ENCODE measurements around the gene ZMYND15. TPM values are rescaled to one million over a fixed set of nuclear protein-coding genes. Genes with fewer than 3 reads are reported as not detected.
"Not testable (repeated sequence)": the region's sequence is repeated elsewhere in the genome, so short reads cannot be mapped to it uniquely, and the experiment has no call there.

Gene ZMYND15, protein sequence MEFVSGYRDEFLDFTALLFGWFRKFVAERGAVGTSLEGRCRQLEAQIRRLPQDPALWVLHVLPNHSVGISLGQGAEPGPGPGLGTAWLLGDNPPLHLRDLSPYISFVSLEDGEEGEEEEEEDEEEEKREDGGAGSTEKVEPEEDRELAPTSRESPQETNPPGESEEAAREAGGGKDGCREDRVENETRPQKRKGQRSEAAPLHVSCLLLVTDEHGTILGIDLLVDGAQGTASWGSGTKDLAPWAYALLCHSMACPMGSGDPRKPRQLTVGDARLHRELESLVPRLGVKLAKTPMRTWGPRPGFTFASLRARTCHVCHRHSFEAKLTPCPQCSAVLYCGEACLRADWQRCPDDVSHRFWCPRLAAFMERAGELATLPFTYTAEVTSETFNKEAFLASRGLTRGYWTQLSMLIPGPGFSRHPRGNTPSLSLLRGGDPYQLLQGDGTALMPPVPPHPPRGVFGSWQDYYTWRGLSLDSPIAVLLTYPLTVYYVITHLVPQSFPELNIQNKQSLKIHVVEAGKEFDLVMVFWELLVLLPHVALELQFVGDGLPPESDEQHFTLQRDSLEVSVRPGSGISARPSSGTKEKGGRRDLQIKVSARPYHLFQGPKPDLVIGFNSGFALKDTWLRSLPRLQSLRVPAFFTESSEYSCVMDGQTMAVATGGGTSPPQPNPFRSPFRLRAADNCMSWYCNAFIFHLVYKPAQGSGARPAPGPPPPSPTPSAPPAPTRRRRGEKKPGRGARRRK
- total RNA-seq (2014; rRNA removed; shearing (Covaris generic); ENCODE audit: low replicate concordance) = 0.30 and 0.33 TPM in 2 replicates

GRCh38 chr17:4739122-4740024 lies at the start of gene ZMYND15, which contains the start of gene CXCL16:
ZMYND15 (plus strand) TSS chr17:4739833; CDS start chr17:4740549, 716 bp downstream.
CXCL16 (minus strand) TSS chr17:4739928; CDS start chr17:4739339, 589 bp downstream.
- H3K9me3 ChIP-seq = no peaks in the 10 kb centered on the region
- H3K4me3 ChIP-seq = peak within 1 kb of the TSS; percentile 58
- DNase-seq = peak; percentile 56
- H3K27me3 ChIP-seq = no peaks in the 10 kb centered on the region
- H3K36me3 ChIP-seq = no peaks in the 10 kb centered on the region

DNA sequence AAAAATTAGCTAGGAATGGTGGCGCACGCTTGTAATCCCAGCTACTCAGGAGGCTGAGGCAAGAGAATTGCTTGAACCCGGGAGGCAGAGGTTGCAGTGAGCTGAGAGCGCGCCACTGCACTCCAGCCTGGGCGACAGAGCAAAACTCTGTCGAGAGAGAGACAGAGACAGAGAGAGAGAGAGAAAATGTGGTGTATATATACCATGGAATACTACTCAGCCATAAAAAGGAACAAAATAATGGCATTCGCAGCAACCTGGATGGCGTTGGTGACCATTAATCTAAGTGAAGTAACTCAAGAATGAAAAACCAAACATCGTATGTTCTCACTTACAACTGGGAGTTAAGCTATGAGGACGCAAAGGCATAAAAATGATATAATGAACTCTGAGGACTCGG lies 49.8 kb upstream of the ZMYND15 start:
- not testable (repeated sequence) for H3K9me3 ChIP-seq, H3K4me3 ChIP-seq, DNase-seq, H3K27me3 ChIP-seq
- peaks cover 19% of the 10 kb centered on the region for H3K36me3 ChIP-seq

DNA sequence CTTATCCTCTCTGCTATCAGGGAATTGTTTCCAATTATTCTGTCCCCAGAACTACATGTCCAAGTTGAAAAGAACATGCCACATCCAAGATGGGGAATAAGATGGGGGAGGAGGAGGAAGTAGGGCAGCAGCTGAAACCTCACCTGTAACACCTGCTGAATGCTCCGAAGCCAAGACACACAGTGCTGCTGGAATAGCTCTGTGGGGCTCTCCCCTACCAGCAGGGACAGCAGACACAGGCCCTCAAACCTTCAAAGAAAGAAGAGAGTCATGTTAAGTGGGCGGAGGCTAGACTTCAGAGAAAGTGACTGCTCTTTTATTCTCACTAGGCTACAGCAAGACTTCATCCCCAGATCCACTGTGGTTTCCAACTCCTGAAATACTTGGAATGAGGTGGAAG lies 48.9 kb upstream of the ZMYND15 start:
- Histone ChIP-seq H3K9me3 (no peaks in the 10 kb centered on the region), H3K36me3 (peaks cover 19% of the 10 kb centered on the region), H3K27me3 (no peaks in the 10 kb centered on the region), H3K4me3 (no peak overlapping the region)
- DNase-seq = no peak

DNA sequence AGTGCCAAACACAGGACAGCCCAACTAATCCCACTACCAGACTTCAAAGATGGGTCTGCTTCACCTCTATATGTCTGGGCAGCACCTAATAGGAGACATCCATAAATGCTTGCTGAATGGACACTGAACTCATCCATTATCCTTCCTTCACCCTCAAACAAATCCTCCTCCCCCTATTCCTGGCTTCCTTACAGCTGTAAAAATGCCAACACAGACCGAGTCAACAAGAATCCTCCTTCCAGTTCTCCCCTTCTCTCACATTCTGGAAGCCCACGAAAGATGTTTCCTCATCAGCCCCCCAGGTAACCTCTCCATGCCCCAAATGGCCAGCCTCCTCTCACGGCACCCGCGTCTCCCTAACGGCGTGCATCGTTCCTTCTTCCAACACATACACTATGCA lies 47.9 kb upstream of the ZMYND15 start:
- Histone ChIP-seq H3K36me3 (peaks cover 24% of the 10 kb centered on the region), H3K9me3 (no peaks in the 10 kb centered on the region), H3K4me3 (no peak overlapping the region), H3K27me3 (no peaks in the 10 kb centered on the region)
- no peak for DNase-seq

GRCh38 chr17:4693416-4693815 lies 46.2 kb upstream of the ZMYND15 start:
- Histone ChIP-seq H3K27me3 (no peaks in the 10 kb centered on the region), H3K36me3 (peaks cover 21% of the 10 kb centered on the region)

DNA sequence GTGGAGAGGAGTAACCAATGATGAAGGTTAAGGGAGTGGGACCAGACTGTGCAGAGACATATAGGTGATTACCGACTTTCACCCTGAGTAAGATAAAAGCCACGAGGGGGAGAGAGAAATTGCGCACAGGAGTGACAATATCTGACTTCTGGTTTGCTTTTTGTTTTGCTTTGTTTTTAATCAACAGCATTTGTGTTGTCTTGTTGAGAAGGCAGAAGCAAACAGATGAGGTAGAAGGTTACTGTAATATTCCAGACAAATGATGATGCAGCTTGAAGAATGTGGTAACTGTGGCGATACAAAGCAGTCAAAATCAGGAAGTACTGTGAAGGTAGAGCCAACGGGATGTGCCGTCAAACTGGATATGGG lies 43.2 kb upstream of the ZMYND15 start:
- H3K36me3 ChIP-seq = peaks cover 6% of the 10 kb centered on the region
- H3K4me3 ChIP-seq = no peak overlapping the region
- no peaks in the 10 kb centered on the region for H3K27me3 ChIP-seq
- H3K9me3 ChIP-seq = no peaks in the 10 kb centered on the region
- no peak for DNase-seq

More at GRCh38 chr17:4693416-4693815, 46.2 kb upstream of the ZMYND15 start:
- Histone ChIP-seq H3K4me3 (no peak overlapping the region), H3K9me3 (no peaks in the 10 kb centered on the region)
- no peak for DNase-seq

- H3K9me3 ChIP-seq, H3K36me3 ChIP-seq: not testable (repeated sequence)
These were observed 40.1 kb upstream of the ZMYND15 start for GRCh38 chr17:4699401-4700056.

DNA sequence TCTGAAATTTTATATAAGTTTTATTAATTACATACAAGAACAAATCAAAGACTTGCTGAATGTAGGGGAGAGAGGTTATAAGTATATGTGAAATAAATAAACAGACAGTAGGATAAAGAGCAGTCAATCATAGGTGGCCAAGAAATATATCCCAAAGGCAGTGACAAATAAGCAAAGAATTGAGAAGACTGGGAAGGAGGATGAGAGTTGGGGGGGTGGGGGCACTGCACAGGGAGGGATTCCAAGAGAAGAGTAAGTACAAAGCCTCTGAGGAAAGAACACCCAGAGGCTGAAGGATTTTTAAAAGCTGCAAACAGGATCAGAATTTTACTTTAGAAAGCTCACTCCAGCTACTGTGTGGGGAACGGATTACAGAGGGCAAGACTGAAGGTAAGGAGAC lies 38.5 kb upstream of the ZMYND15 start:
- Histone ChIP-seq H3K9me3 (no peaks in the 10 kb centered on the region), H3K27me3 (no peaks in the 10 kb centered on the region), H3K4me3 (no peak overlapping the region), H3K36me3 (peaks cover 6% of the 10 kb centered on the region)
- peak; percentile 31 for DNase-seq

More at GRCh38 chr17:4699401-4700056, 40.1 kb upstream of the ZMYND15 start:
- H3K27me3 ChIP-seq, DNase-seq, H3K4me3 ChIP-seq: not testable (repeated sequence)

GRCh38 chr17:4703330-4703691 lies 36.3 kb upstream of the ZMYND15 start:
- no peak for DNase-seq
- peak overlapping the region; percentile 91 for H3K4me3 ChIP-seq

DNA sequence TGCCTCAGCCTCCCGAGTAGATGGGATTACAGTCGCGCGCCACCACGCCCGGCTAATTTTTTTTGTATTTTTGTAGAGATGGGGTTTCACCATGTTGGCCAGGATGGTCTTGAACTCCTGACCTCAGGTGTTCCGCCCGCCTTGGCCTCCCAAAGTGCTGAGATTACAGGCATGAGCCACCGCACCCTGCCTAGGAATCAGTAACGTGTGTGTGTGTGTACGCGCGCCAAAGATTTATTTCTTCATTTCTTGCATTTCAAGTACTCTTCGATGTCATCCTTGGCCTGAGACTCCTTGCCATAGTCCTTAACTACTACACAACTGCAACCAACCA lies 35.1 kb upstream of the ZMYND15 start:
- H3K4me3 ChIP-seq = peak overlapping the region; percentile 91
- DNase-seq, H3K27me3 ChIP-seq, H3K36me3 ChIP-seq, H3K9me3 ChIP-seq: not testable (repeated sequence)

More at GRCh38 chr17:4703330-4703691, 36.3 kb upstream of the ZMYND15 start:
- Histone ChIP-seq H3K27me3 (no peaks in the 10 kb centered on the region), H3K36me3 (no peaks in the 10 kb centered on the region), H3K9me3 (no peaks in the 10 kb centered on the region)

DNA sequence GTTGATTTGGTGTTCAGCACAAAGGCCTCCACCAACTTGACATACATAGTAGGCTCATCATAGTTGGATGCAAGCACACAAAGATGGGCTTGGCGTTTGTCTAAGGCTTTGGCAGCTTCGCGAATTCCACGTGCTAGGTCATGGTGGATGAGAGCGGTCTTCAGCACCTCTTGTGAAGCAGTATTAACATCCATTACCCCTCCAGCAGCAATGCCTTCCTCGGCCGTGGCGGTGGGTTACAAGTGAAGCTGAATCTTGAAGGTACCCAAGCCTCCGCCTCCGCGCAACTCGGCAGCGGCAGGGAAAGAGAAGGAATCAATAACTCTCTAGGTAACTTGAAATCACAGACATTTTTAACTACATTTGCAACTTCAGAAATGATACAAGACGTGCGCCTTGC lies 34.6 kb upstream of the ZMYND15 start:
- Histone ChIP-seq H3K4me3 (no peak overlapping the region), H3K9me3 (no peaks in the 10 kb centered on the region), H3K36me3 (no peaks in the 10 kb centered on the region), H3K27me3 (no peaks in the 10 kb centered on the region)
- no peak for DNase-seq

GRCh38 chr17:4706121-4706520 lies 33.5 kb upstream of the ZMYND15 start:
- H3K36me3 ChIP-seq = no peaks in the 10 kb centered on the region
- no peak for DNase-seq
- no peaks in the 10 kb centered on the region for H3K27me3 ChIP-seq
- no peaks in the 10 kb centered on the region for H3K9me3 ChIP-seq
- no peak overlapping the region for H3K4me3 ChIP-seq

- H3K36me3 ChIP-seq = no peaks in the 10 kb centered on the region
- no peak overlapping the region for H3K4me3 ChIP-seq
- DNase-seq = no peak
- no peaks in the 10 kb centered on the region for H3K9me3 ChIP-seq
- no peaks in the 10 kb centered on the region for H3K27me3 ChIP-seq
These were observed 31.2 kb upstream of the ZMYND15 start for GRCh38 chr17:4708436-4708835.

GRCh38 chr17:4709794-4710692 lies 29.6 kb upstream of the ZMYND15 start, which contains the start of gene ARRB2:
ARRB2 (plus strand) TSS chr17:4710632; CDS start chr17:4710722, 90 bp downstream.
- Histone ChIP-seq H3K4me3 (peak within 1 kb of the TSS; percentile 64), H3K36me3 (no peaks in the 10 kb centered on the region), H3K9me3 (no peaks in the 10 kb centered on the region), H3K27me3 (no peaks in the 10 kb centered on the region)
- DNase-seq = peak; percentile 95

All from MG63 (cell line).